T-helper 2 cell treated with Interferon-gamma antibody and Interleukin-4, amounts not matched to agents 5 μg/mL and 100 μg/mL, for 36 hours (primary cell): Measurements from ENCODE around the gene DDX24.

Experiments used
- DNase-seq: peaks from one replicate; pipeline ENCODE4 v3.0.0; 2021; ENCODE audit warnings: low spot score
- H3K27ac Mint-ChIP-seq: one replicate; pipeline ENCODE4 v1.8.0; 2021; ENCODE audit warnings: mild to moderate bottlenecking, mixed read lengths
- H3K27me3 Mint-ChIP-seq: one replicate; pipeline ENCODE4 v1.8.0; 2021; ENCODE audit warnings: low read depth, mixed read lengths
- H3K36me3 Mint-ChIP-seq: one replicate; pipeline ENCODE4 v1.8.0; 2021; ENCODE audit warnings: low read depth, mixed read lengths
- H3K4me1 Mint-ChIP-seq: one replicate; pipeline ENCODE4 v1.8.0; 2021; ENCODE audit warnings: low read depth, mixed read lengths
- H3K4me3 Mint-ChIP-seq: one replicate; pipeline ENCODE4 v1.8.0; 2022; ENCODE audit warnings: mild to moderate bottlenecking, moderate library complexity, mixed read lengths
- H3K9me3 Mint-ChIP-seq: one replicate; pipeline ENCODE4 v1.8.0; 2021; ENCODE audit warnings: mixed read lengths

Gene DDX24

DNA sequence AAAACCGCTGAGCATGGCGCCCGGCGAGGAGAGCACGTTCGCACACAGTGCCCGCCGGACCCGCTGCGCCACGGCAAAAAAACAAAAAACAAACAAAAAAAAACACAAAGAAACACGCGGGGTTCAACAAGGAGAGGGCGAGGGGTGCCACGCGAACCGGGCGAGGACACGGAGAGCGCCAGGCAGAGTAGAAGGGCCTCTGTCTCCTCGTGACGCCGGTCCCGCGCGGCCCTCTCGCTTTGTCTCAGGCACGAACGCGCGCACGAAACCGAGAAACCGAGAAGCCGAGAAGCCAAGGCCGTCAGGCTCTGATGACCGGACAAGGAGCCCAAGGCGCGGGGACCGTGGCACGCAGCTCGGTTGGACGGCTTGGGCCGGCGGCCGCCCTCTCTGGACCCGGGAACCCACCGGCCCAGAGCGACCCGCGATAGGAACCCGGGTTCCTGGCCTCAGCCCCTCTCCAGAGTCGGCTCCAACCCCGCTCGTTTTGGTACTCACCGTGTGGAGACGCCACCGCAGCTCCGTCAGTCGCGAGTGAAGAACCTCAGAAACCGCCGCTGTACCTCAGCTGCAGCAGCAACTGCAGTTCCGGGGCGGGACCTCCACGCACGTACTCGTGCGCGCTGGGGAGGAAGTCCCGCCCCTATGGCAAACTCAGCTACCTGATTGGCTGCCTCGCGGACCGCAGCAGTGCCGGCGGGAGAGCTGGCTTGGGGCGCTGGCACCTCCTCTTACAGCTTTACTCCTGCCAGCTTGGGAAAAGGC lies at the start of gene DDX24, which contains the start of gene IFI27L1:
Gene DDX24, minus strand, starts transcription at position 582 of the 765 bp plus-strand sequence. CDS start 1,460 bp downstream, outside the sequence.
Gene IFI27L1, plus strand, starts transcription at position 690 of the 765 bp plus-strand sequence. CDS start 15,628 bp downstream, outside the sequence.
- Mint-ChIP-seq H3K27me3 (no peaks in the 10 kb centered on the region), H3K36me3 (peaks cover 44% of the 10 kb centered on the region), H3K27ac (peak within 1 kb of the TSS; percentile 99)

DNA sequence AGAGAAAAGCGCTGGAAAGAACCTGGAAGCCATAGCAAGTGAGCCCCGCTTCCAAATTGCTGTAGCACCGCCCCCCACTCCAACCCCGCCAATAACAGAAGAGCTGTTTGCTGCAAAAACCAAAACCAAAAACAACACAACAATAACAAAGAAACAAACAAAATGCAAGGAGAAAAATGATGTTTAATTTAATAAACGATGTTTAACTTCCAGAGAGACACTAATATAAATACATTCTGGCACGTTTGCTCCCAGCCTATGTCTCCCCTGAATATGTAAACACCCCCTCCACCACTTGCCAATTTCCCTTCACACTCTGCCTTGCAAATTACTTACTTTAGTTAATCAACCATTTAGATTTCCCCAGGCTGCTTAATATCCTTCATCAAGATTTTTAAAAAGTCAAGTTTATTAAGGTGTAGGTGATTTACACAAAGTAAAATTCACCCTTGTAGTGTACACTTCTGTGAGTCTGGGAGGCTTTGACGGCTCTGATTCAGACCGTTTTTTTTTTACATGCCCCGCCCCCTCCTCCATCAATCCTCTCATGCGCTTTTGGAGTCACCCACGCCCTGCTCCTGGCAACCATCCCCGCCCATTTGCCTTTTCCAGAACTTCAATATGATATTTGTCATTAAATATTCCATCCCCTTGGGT lies 48.9 kb upstream of the DDX24 start:
- Mint-ChIP-seq H3K27me3 (peaks cover 28% of the 10 kb centered on the region), H3K4me3 (peak overlapping the region; percentile 84)
- DNase-seq, result peak; percentile 34

More for the DNA sequence above, at the start of gene DDX24, which contains the start of gene IFI27L1:
- Mint-ChIP-seq H3K9me3 (no peaks in the 10 kb centered on the region), H3K4me3 (peak within 1 kb of the TSS; percentile 97), H3K4me1 (peaks cover 42% of the 10 kb centered on the region)
- DNase-seq, result peak; percentile 96

GRCh38 chr14:94129111-94129757 lies 48.2 kb upstream of the DDX24 start, which contains the start of gene IFI27L2:
TSS of gene IFI27L2 (minus strand) at chr14:94129604. CDS start at chr14:94129564, 40 bp downstream.
- Mint-ChIP-seq H3K27me3 (peaks cover 21% of the 10 kb centered on the region), H3K4me1 (peaks cover 15% of the 10 kb centered on the region), H3K27ac (peak within 1 kb of the TSS; percentile 87), H3K36me3 (no peaks in the 10 kb centered on the region), H3K4me3 (peak within 1 kb of the TSS; percentile 84), H3K9me3 (no peaks in the 10 kb centered on the region)
- DNase-seq, result peak; percentile 61

More for the DNA sequence above, 48.9 kb upstream of the DDX24 start:
- H3K4me1 Mint-ChIP-seq, result peaks cover 15% of the 10 kb centered on the region
- peaks cover under 1% of the 10 kb centered on the region for H3K9me3 Mint-ChIP-seq
- H3K36me3 Mint-ChIP-seq, result no peaks in the 10 kb centered on the region
- H3K27ac Mint-ChIP-seq, result peak overlapping the region; percentile 87

DNA sequence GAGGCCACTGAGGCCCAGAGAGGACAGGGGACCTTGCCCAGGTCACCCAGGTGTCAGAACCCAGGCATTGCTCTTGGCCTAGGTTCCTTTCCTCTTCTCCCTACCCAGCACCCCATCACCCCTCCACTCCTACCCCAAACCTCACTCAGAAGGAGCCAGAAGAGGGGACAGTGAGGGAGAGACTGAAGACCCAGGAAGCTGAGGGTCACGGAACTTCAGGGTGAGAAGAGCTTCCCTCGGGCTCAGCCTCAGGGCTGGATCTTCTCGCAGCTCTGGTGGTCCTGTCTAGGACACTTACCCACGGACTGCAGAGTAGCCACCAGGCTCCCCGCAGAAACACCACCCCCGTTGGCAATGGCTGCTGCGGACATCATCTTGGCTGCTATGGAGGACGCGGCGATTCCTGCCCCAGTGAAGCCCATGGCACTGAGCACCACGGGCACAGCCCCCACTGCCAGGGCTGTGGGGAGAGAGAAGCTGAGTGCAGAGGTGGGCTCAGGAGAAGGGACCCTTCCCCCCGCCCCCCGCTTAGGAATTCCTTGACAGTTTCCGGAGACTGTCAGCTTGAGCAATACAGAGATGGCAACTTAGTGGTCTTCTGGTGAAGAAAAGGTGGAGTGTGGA lies 47.3 kb upstream of the DDX24 start:
- Mint-ChIP-seq H3K4me3 (peak overlapping the region; percentile 84), H3K27ac (peak overlapping the region; percentile 87), H3K36me3 (no peaks in the 10 kb centered on the region), H3K4me1 (peaks cover 15% of the 10 kb centered on the region), H3K9me3 (no peaks in the 10 kb centered on the region), H3K27me3 (peaks cover 13% of the 10 kb centered on the region)
- no peak for DNase-seq

DNA sequence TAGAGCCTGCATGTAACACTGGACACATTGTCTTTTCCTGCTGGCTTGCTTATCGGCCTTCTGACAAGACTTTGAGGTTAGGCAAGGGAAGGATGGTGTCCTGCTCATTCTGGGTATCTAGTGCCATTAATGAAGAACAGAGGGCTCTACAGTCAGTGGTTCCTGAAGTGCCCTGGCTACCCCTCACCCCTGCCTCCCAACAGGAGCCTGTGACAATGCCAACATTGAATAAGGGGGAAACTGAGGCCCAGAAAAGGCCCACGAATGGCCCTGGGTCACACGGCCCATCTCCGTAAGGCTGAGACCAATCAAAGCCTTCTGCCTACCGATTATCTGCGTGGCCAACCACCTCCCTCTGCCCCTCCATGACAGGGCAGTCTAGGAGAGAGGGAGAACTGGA lies 46.3 kb upstream of the DDX24 start:
- H3K4me1 Mint-ChIP-seq, result peaks cover 15% of the 10 kb centered on the region
- H3K27me3 Mint-ChIP-seq, result peaks cover 8% of the 10 kb centered on the region
- DNase-seq, result no peak
- H3K4me3 Mint-ChIP-seq, result no peak overlapping the region
- H3K36me3 Mint-ChIP-seq, result no peaks in the 10 kb centered on the region
- H3K9me3 Mint-ChIP-seq, result no peaks in the 10 kb centered on the region
- no peak overlapping the region for H3K27ac Mint-ChIP-seq

DNA sequence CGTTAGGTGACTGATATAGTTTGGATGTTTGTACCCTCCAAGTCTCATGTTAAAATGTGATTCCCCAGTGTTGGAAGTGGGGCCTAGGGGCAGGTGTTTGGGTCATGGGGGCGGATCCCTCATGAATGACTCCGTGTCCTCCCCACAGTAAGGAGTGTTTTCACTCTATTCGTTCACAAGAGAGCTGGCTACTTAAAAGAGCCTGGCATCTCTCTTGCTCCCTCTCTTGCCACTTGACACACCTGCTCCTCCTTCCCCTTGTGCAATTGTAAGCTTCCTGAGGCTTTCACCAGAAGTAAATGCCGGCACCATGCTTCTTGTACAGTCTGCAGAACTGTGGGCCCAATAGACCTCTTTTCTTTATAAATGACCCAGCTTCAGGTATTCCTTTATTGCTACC lies 45.8 kb upstream of the DDX24 start:
- peaks cover 15% of the 10 kb centered on the region for H3K4me1 Mint-ChIP-seq
- H3K9me3 Mint-ChIP-seq, result no peaks in the 10 kb centered on the region
- DNase-seq, result no peak
- H3K27ac Mint-ChIP-seq, result no peak overlapping the region
- no peaks in the 10 kb centered on the region for H3K36me3 Mint-ChIP-seq
- peaks cover 5% of the 10 kb centered on the region for H3K27me3 Mint-ChIP-seq
- H3K4me3 Mint-ChIP-seq, result no peak overlapping the region

DNA sequence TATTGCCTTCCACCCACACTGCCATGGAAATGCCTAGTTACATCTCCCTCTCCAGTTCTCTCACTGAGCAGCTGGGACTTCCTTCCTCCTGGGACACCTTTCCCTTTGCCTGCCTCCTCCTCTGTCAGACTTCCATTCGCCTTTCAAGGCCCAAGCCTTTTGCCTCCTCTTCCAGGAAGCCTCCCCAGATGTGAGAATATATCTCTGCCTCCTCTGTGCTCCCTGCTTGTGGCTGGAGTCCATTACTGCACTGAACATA lies 45.3 kb upstream of the DDX24 start:
- no peak for DNase-seq
- Mint-ChIP-seq H3K27me3 (peaks cover 5% of the 10 kb centered on the region), H3K4me1 (peaks cover 15% of the 10 kb centered on the region), H3K36me3 (no peaks in the 10 kb centered on the region), H3K9me3 (no peaks in the 10 kb centered on the region), H3K4me3 (no peak overlapping the region), H3K27ac (no peak overlapping the region)

DNA sequence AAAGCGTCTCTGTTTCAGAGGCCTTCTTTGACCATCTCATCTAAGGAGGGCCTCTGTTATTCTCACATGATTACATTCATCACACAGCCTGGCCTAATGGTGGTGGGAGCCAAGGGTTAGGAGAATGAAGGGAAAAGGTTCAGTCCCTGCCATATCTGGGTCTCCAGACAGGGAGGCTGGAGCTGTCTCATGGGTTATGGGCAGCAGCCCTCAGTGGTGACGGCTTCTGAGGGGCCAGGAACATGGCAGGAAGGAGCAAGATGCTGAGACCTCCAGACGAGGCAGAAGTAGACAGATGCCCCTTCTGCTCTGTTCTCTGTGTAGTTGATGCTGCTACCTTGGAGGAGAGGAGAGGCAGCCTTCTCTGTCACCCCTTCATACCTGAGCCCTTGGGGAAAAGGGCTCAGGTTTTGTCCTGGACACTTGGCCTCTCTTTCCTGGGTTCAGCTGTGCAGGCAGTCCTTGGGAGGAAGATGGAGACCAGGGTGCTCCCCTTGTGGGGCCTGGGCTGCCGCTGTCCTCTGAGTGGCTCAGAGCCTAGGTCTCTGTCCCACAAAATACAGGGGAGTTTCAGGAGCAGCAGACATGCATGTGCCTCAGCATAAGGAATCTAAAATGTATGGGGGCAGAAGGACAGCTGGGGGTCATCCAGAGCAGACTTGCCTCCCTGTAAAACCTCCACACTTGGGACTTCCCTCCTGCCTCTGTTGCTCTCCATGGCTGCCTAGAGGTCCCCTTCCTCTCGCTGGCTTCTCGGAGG lies 44.8 kb upstream of the DDX24 start:
- no peak overlapping the region for H3K4me3 Mint-ChIP-seq
- no peak for DNase-seq

DNA sequence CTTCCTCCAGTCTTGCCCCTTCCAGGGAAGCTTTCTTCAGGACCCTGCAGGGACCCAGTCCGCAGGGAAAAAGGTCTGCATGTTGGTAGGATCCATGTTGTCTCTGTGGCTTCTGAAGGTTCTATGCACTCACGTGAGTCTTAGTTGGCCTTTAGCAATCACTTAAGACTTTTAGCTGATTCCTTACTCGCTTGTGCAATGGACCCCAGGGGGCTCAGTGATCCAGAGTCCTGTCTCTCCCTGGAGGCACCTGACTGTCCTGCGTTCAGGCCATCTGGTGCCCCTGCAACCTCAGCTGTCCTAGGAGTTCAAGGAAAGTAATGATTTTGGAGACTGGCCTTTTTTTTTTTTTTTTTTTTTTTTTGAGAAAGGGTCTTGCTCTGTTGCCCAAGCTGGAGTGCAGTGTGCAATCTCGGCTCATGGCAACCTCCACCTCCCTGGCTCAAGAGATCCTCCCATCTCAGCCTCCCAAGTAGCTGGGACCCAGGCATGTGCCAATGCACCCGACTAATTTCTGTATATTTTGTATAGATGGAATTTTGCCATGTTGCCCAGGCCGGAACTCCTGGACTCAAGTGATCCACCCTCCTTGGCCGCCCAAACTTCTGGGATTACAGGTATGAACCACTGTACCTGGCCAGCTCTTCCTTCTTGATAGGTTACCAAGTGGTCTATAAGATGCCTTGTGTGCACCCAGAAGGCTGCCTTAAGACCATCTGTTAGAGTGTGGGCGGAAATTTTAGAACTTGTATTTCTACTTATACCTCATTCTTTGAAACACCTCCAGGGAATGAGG lies 43.8 kb upstream of the DDX24 start:
- peaks cover 10% of the 10 kb centered on the region for H3K4me1 Mint-ChIP-seq
- H3K4me3 Mint-ChIP-seq, result no peak overlapping the region
- peaks cover 9% of the 10 kb centered on the region for H3K9me3 Mint-ChIP-seq
- no peak overlapping the region for H3K27ac Mint-ChIP-seq
- no peaks in the 10 kb centered on the region for H3K36me3 Mint-ChIP-seq
- no peaks in the 10 kb centered on the region for H3K27me3 Mint-ChIP-seq
- no peak for DNase-seq

More for the DNA sequence above, 44.8 kb upstream of the DDX24 start:
- Mint-ChIP-seq H3K27ac (no peak overlapping the region), H3K27me3 (no peaks in the 10 kb centered on the region), H3K9me3 (peaks cover 3% of the 10 kb centered on the region), H3K36me3 (no peaks in the 10 kb centered on the region), H3K4me1 (peaks cover 15% of the 10 kb centered on the region)

DNA sequence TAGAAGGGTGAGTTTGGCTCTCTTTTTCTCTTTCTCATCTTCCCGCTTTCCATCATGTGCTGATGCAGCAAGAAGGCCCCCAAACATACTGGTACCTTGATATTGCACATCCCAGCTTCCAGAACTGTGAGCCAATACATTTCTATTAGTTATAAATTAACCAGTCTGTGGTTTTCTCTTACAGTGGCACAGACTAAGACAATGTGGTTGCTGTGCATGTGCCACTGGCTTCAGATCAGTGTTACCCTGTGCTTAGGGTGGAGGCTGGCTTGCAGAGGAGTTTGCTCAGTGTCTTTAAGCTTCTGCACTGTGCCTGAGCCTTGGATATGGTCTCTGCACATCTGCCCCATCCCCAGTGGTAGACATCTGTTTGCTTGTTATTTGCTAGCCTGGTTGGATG lies 42.9 kb upstream of the DDX24 start:
- H3K9me3 Mint-ChIP-seq, result peaks cover 14% of the 10 kb centered on the region
- DNase-seq, result no peak
- no peak overlapping the region for H3K4me3 Mint-ChIP-seq
- H3K4me1 Mint-ChIP-seq, result peaks cover 5% of the 10 kb centered on the region
- no peak overlapping the region for H3K27ac Mint-ChIP-seq
- H3K36me3 Mint-ChIP-seq, result no peaks in the 10 kb centered on the region
- no peaks in the 10 kb centered on the region for H3K27me3 Mint-ChIP-seq

DNA sequence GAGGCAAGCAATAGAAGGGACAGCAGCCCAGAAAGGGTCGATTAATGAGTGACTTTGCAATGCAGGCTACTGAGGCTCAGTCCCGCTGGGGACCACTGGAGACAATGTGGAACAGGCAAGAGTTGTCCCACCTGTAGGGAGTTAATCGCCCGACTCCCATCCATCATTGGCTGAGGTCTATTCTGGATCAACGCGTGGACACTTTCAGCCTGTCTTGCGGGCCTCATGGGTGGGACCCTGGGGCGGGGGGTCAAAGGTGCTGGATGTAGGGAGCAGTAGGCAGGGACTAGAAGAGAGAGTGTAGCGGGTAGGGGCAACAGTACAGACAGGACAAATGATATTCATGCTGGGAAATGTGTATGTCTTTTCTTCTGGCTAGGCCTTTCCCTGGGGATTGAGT lies 42.3 kb upstream of the DDX24 start:
- H3K36me3 Mint-ChIP-seq, result no peaks in the 10 kb centered on the region
- H3K4me1 Mint-ChIP-seq, result no peaks in the 10 kb centered on the region
- H3K4me3 Mint-ChIP-seq, result no peak overlapping the region
- H3K9me3 Mint-ChIP-seq, result peaks cover 14% of the 10 kb centered on the region
- DNase-seq, result no peak
- H3K27me3 Mint-ChIP-seq, result no peaks in the 10 kb centered on the region
- H3K27ac Mint-ChIP-seq, result no peak overlapping the region

DNA sequence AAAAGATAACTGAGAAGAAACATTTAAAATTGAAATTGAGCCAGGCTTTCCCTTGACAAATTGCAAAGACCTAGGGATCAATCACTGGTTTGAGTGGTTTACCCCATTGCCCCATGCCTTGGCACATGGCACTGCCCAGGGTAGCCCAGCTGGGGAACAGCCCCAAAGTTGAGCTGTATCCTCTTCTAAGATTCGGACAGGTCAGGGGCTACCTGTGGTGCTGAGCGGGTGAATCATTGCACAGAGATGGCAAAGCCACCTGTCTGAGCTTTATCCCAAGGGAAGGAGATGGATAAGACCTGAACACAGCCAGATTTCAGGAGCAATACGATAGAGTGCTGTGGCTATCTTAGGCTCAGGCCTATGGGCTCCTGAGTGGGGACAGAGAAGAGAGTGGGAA lies 41.4 kb upstream of the DDX24 start:
- H3K36me3 Mint-ChIP-seq, result no peaks in the 10 kb centered on the region
- peaks cover 4% of the 10 kb centered on the region for H3K27me3 Mint-ChIP-seq

DNA sequence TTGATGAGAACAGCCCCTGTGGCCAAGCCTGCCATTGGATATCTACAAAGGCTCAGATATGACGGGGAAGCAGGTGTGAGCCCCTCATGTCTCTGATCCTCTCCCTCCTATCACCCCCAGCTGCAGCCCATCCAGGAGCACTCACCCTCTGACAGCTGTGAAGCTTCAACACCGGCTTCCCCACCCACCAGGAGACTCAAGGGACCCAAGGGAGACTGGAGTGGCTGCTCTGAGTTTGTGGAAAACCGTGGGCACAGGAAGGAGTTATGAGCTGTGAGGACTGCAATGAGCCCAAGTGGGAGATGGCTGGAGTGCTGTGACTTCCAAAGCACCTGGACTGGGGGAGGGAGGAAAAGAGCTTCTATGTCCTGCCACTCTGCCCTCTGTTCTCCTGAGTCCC lies 40.5 kb upstream of the DDX24 start:
- Mint-ChIP-seq H3K27ac (no peak overlapping the region), H3K4me1 (no peaks in the 10 kb centered on the region), H3K36me3 (no peaks in the 10 kb centered on the region), H3K9me3 (peaks cover 14% of the 10 kb centered on the region), H3K4me3 (no peak overlapping the region), H3K27me3 (peaks cover 4% of the 10 kb centered on the region)
- DNase-seq, result no peak

More for the DNA sequence above, 41.4 kb upstream of the DDX24 start:
- Mint-ChIP-seq H3K9me3 (peaks cover 14% of the 10 kb centered on the region), H3K4me1 (no peaks in the 10 kb centered on the region), H3K4me3 (no peak overlapping the region), H3K27ac (no peak overlapping the region)
- no peak for DNase-seq
